HG03280 (cell line): ENCODE measurements around the gene ABCD1.

Source experiments
- ATAC-seq: cut with Tn5 transposase; IDR thresholded peaks from one replicate; pipeline ENCODE4 v1.9.1; 2021; ENCODE audit warnings: mild to moderate bottlenecking, moderate library complexity; ENCODE audit not compliant: unreplicated experiment

Gene ABCD1

DNA sequence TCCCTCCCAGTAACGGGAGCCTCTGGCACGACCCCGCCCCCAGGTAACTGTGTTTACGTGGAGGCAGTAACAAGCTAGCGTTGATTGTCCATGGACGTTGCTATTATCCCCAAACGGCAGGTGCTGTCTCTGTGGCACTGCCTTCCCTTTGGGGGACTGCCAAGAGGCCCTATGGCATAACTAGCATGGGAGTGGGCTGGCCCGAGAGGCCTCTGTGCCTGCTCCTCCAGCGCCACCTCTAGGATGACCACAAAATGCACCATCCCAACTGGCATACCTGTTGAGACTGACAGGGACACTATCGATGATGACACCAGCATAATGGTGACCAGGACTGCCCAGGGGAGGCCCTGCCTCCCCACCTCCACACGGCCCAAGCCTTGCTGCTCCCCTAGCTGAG is 57.7 kb downstream of the ABCD1 start:
- no peak for ATAC-seq

DNA sequence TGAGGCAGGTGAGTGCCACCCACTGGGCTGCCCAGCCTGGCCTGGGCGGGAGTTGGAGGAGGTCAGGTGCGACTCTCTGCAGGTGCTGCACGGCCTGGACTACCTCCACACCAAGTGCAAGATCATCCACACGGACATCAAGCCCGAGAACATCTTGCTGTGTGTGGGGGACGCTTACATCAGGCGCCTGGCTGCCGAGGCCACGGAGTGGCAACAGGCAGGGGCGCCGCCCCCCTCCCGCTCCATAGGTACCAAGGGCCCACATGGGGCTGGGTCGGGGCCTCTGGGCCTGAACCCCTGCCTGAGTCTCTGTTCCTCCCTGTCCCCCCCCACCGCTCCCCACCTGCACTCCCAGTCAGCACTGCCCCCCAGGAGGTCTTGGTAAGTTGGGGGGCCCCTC is 58.2 kb downstream of the ABCD1 start:
- no peak for ATAC-seq

DNA sequence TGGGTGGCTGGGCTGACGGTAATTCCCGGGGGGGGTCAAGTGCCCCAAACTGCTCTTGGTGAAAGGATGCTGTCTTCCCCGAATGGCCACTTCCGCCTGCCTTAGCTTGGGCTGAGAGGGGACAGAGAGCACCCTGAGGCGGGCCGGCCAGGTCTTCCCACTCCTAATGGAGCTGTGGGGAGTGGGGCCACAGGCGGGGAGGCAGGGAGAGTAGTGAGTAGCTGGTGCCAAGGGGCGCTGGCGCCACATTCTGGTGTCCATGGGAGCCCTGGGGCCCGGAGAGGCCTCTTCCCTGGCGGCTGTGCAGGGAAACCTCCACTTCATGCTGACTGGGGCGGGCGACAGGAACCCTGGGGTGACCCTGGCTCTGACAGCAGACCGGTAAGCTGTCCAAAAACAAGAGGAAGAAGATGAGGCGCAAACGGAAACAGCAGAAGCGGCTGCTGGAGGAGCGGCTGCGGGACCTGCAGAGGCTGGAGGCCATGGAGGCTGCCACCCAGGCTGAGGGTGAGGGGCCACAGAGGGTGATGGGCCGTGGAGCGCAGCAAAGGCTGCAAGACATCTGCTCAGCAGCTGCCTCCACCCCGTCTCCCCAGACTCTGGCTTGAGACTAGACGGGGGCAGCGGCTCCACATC is 58.8 kb downstream of the ABCD1 start:
- no peak for ATAC-seq

DNA sequence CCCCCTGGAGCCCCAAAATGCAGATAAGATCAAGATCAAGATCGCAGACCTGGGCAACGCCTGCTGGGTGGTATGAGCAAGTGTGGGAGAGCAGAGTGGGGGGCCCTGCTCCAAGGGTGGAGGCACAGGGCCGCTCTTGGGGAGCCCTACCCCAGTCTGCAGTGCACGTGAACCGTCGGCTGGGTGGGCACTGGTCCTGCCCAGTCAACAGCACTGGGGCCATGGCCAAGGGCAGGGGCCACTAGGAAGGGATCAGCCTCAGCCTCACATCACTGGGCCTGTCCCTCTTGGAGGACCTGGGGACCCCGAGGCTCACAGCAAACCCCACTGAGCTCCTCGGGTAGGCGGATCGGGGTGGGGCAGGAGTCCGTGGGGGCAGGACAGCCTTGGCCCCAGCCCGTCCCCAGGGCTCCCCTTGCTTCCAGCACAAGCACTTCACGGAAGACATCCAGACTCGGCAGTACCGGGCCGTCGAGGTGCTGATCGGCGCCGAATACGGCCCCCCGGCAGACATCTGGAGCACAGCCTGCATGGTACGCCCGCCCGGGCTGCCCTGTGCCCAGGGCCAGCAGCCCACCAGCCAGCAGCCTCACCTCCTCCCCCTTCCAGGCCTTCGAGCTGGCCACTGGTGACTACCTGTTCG is 59.8 kb downstream of the ABCD1 start:
- ATAC-seq, result no peak

DNA sequence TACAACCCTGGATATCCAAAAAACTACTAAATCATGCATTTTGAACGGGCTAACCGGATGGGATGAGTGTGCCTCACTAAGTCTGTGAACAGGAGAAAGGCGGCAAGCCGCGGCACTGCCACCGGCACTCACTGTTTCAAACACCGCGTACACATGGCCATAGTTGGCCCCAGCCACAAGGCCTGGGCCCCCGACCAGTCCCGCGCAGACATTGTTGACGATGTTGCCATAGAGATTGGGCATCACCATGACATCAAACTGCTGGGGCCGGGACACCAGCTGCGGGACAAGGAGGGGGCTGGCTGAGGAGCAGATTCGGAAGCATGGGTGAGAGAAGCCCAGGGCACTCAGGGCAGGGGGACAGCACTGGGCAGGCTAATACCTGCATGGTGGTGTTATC is 62.0 kb downstream of the ABCD1 start:
- no peak for ATAC-seq

DNA sequence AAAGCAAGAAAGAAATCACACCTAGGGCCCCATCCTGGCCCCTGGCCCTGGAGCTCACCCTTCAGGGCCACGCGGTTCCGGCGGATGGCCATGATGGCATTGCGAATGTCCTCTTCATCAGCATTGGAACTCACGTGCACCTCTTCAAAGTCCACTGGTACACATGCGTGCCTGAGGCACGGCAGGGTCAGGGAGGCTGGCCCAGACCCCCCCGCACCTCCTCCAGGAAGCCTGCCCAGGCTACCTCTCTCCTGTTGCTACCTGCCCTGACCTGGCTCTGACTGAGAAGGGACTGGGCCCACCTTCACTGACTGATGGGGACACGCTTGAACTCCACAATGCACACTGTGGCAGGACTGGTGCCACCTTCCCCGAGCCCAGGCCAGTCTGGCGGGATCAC is 65.0 kb downstream of the ABCD1 start:
- no peak for ATAC-seq

DNA sequence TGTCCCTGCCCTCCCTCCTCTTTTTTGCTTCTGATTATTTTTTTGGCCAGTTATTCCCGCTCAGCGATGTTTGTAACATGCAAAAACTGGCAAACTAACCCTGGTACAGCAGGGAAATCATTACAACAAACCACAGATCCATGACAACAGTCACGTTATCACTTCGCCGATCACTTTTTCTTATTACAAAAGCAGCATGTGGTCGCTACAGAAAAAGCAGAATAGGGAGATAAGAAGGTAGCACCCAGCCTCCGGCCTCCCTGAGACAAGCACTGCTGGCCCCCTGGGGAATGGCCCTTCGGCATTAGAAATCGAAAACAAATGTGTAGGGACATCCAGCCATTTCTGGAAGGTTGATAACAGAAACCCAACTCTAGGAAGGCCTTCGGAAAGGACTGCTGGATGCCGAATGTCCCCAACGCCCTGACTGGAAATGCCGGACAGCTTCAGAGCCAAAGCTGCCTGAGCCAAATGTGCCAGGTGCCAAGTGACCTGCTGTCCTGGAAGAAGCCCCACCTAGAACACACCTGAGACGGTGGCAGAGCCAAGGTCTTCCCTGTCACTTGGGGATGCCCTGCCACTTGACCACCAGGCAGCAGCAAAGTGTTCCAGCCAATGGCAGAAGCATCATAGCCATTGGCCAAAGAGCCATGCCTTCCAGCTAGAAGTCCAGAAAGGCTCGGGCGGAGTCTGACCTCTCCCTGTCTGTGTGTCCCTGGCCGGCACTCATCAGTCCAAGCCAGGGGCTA is 66.6 kb downstream of the ABCD1 start:
- no peak for ATAC-seq

DNA sequence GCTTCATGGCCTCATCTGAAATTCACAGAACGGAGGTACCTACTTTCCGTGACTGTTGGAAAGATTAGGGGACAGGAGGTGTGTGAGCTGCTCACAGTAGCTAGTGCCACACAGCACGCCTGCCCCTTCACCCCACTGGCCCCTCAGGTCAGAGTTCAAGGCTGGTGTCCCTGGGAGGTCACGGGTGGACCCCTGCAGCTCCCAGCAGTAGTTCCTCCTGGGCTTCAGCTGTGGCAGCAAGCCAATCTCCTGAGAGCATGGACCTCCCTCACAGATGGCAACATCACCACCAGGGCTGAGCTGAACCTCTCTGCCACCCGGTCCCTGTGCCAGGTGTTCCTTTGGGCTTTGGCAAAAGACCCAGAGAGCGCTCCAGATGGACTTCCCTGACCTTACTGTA is 67.7 kb downstream of the ABCD1 start:
- no peak for ATAC-seq

DNA sequence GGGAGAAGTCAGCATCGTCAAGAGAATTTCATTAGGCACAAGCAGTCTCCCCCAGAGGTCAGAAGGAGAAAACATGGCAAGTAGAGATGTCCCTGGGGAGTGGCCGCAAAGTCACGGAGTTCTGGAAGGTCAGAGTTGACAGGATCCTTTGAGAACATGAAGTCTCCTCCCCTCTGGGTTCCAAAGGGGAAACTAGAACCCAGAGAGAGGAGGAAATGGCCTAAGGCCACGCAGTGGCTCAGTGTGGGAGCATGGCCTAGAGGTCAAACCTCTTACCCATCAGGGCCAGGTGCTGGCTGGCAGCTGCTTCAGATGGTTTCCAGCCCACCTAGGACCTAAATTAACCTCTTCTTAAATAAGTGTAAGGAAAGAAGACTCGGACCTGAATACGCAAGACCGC is 68.6 kb downstream of the ABCD1 start:
- no peak for ATAC-seq
